K562 (cell line): ENCODE measurements around the gene ZBED2. TPM values are rescaled to one million over a fixed set of nuclear protein-coding genes. Genes with fewer than 3 reads are reported as not detected.

Source experiments
- ATAC-seq: fragments of 200-7000 bp; cut with Tn5 transposase; 3 replicates; pipeline ENCODE4 v1.9.1; 2020; ENCODE audit warnings: moderate library complexity
- BruUV-seq: library from RNA; stranded (reverse); fragments of 400-500 nt; replicated peaks from 2 replicates; lab custom pipeline; 2021; lab: Mats Ljungman, UMichigan
- CTCF ChIA-PET: fragments of 300-600 bp; formaldehyde crosslinking; extraction: SDS; loops from one replicate; lab custom pipeline; 2021; ENCODE audit warnings: low intra/inter-chr PET ratio; lab: Yijun Ruan, JAX
- POLR2A ChIA-PET: fragments of 300-600, 350-650 bp; sonication (Branson Sonifier 250); formaldehyde crosslinking; extraction: SDS; loops from one replicate; lab custom pipeline; 2021; ENCODE audit warnings: antibody characterized with exemption, inconsistent platforms; lab: Yijun Ruan, JAX
- DNase-seq, 4 experiments: peaks; one replicate each; pipeline versions ENCODE4 v3.0.0 to v3.0.0-alpha.2; 2011 to 2018; ENCODE audit warnings: low spot score in 3 of 4, mixed read lengths in 3 of 4; ENCODE audit errors: extremely low read depth in 1 of 4
- FAIRE-seq: peaks from 2 replicates; lab custom pipeline; 2011; peaks lifted over from hg19 to GRCh38; lab: Jason Lieb, UNC
- H2AFZ ChIP-seq: 2 replicates; pipeline ENCODE4 v1.6.0; 2011; ENCODE audit warnings: low read depth, low read length, control low read depth, inconsistent platforms
- H3K27ac ChIP-seq: fragments of 200-600 bp; 3 replicates; pipeline ENCODE4 v1.8.0; 2011; ENCODE audit warnings: low read depth, mild to moderate bottlenecking, control low read depth, inconsistent platforms, low read length, moderate library complexity, mixed read lengths; ENCODE audit errors: extremely low read depth
- H3K27me3 ChIP-seq, 2 experiments: fragments of 300-600 bp in 1 of 2; 2 replicates in 1 of 2; 3 replicates in 1 of 2; pipeline versions ENCODE4 v1.6.0 to v1.8.0; 2011; ENCODE audit warnings: inconsistent platforms in 2 of 2, low read length in 2 of 2, mild to moderate bottlenecking in 1 of 2, mixed read lengths in 1 of 2, moderate library complexity in 1 of 2; ENCODE audit not compliant: control insufficient read depth in 2 of 2, insufficient read depth in 2 of 2
- H3K36me3 ChIP-seq: fragments of 300-600 bp; 3 replicates; pipeline ENCODE4 v1.8.0; 2011; ENCODE audit warnings: mild to moderate bottlenecking, low read length, inconsistent platforms; ENCODE audit not compliant: control insufficient read depth, insufficient read depth
- H3K4me1 ChIP-seq, 2 experiments: fragments of 200-600 bp in 1 of 2; replicated peaks in 1 of 2; 2 replicates in 1 of 2; 3 replicates in 1 of 2; pipeline versions ENCODE4 v1.5.1 to v1.8.0; 2011; ENCODE audit warnings: inconsistent platforms in 2 of 2, low read length in 2 of 2, mild to moderate bottlenecking in 1 of 2, mixed read lengths in 1 of 2, moderate library complexity in 1 of 2; ENCODE audit not compliant: control insufficient read depth in 2 of 2, insufficient read depth in 2 of 2
- H3K4me2 ChIP-seq: 2 replicates; pipeline ENCODE4 v1.6.1; 2011; ENCODE audit warnings: low read length, control low read depth, inconsistent platforms, mixed read lengths; ENCODE audit not compliant: insufficient read depth
- H3K4me3 ChIP-seq: fragments of 200-600 bp; sonication (generic), shearing (Covaris generic); 2 replicates; pipeline ENCODE4 v1.5.1; 2016; ENCODE audit warnings: control low read depth, inconsistent platforms
- H3K79me2 ChIP-seq: fragments of 200-600 bp; 3 replicates; pipeline ENCODE4 v1.8.0; 2011; ENCODE audit warnings: low read length, inconsistent platforms; ENCODE audit not compliant: control insufficient read depth, insufficient read depth
- H3K9ac ChIP-seq, 2 experiments: 2 replicates each; pipeline versions ENCODE4 v1.6.0 to v1.6.1; 2011; ENCODE audit warnings: low read depth in 2 of 2, low read length in 2 of 2, control low read depth in 1 of 2, inconsistent platforms in 1 of 2, mild to moderate bottlenecking in 1 of 2, mixed read lengths in 1 of 2; ENCODE audit not compliant: insufficient read depth in 1 of 2
- H3K9me1 ChIP-seq: one replicate; pipeline ENCODE4 v1.6.0; 2011; ENCODE audit warnings: inconsistent platforms, mild to moderate bottlenecking, low read length, moderate library complexity; ENCODE audit not compliant: control insufficient read depth, insufficient read depth
- H3K9me3 ChIP-seq: replicated peaks from 2 replicates; pipeline ENCODE4 v1.5.1; 2011; ENCODE audit warnings: low read depth, low read length, inconsistent platforms; ENCODE audit not compliant: control insufficient read depth, insufficient read depth
- H4K20me1 ChIP-seq: replicated peaks from 2 replicates; pipeline ENCODE4 v1.6.1; 2011; ENCODE audit warnings: low read length, inconsistent platforms, mixed read lengths; ENCODE audit not compliant: control insufficient read depth, insufficient read depth
- BCL6 ChIP-seq: fragments of 250-450 bp; sonication (Bioruptor Pico); IDR thresholded peaks from 2 replicates; pipeline ENCODE4 v1.4.0; 2020
- CC2D1A ChIP-seq: fragments of 450-650 bp; IDR thresholded peaks from 2 replicates; pipeline ENCODE4 v1.6.1; 2017; ENCODE audit warnings: mild to moderate bottlenecking
- CHD7 ChIP-seq: fragments of 200-600 bp; sonication (generic); IDR thresholded peaks from one replicate; pipeline ENCODE4 v1.6.1; 2012; ENCODE audit warnings: mild to moderate bottlenecking, low read depth, low read length, inconsistent platforms
- ELK1 ChIP-seq: sonication (generic); formaldehyde crosslinking; IDR thresholded peaks from 2 replicates; pipeline ENCODE4 v1.8.1; 2022; ENCODE audit warnings: missing genetic modification reagents
- ETS2 ChIP-seq: IDR thresholded peaks from 2 replicates; pipeline ENCODE4 v1.6.1; 2016; ENCODE audit warnings: borderline replicate concordance, missing genetic modification characterization, mild to moderate bottlenecking, moderate library complexity, missing compliant biosample characterization; ENCODE audit not compliant: poor library complexity, severe bottlenecking
- FOXA1 ChIP-seq: fragments of 450-650 bp; IDR thresholded peaks from 2 replicates; pipeline ENCODE4 v1.6.1; 2016; ENCODE audit warnings: mild to moderate bottlenecking, borderline replicate concordance
- HOXB6 ChIP-seq: fragments of 250-450 bp; sonication (Bioruptor Pico); IDR thresholded peaks from 2 replicates; pipeline ENCODE4 v1.5.1; 2022; ENCODE audit warnings: mild to moderate bottlenecking, borderline replicate concordance
- RBM14 ChIP-seq: fragments of 200-400 bp; formaldehyde crosslinking; IDR thresholded peaks from 2 replicates; pipeline ENCODE4 v1.6.1; 2018; ENCODE audit warnings: low read depth, mild to moderate bottlenecking, low read length, moderate library complexity, borderline replicate concordance; ENCODE audit not compliant: insufficient read depth
- SIN3A ChIP-seq, 2 experiments: fragments of 150-350 bp in 1 of 2; IDR thresholded peaks; 2 replicates each; pipeline ENCODE4 v1.6.1; 2011 to 2016; ENCODE audit warnings: borderline replicate concordance in 2 of 2, low read depth in 2 of 2, low read length in 2 of 2, mild to moderate bottlenecking in 2 of 2, moderate library complexity in 2 of 2; ENCODE audit not compliant: control insufficient read depth in 1 of 2
- ZKSCAN1 ChIP-seq: fragments of 150-350 bp; IDR thresholded peaks from 2 replicates; pipeline ENCODE4 v1.6.1; 2016; ENCODE audit warnings: low read depth, low read length
- ZNF589 ChIP-seq: fragments of 200-800 bp; sonication (Bioruptor generic); IDR thresholded peaks from 2 replicates; pipeline ENCODE4 v1.6.1; 2016; ENCODE audit warnings: low read depth, missing genetic modification characterization, missing compliant biosample characterization
- WGBS: fragments of 100-300 bp; shearing (Covaris generic); methylation state at CpG from one replicate; pipeline ENCODE4 v1.1.6; 2016; ENCODE audit warnings: low coverage, mixed read lengths; ENCODE audit not compliant: insufficient coverage; ENCODE audit errors: missing lambda C conversion rate; 5-methylcytosine and 5-hydroxymethylcytosine counted together
- in situ Hi-C: fragments of 300-500 bp; cut with MboI; formaldehyde crosslinking; loops from 4 replicates; pipeline ENCODE4 v1.15.0; 2018; ENCODE audit warnings: inconsistent platforms, mixed read lengths
- intact Hi-C: fragments of 100-400 bp; cut with micrococcal nuclease; formaldehyde crosslinking; loops from 2 replicates; pipeline ENCODE4 v1.14.2; 2022
- polyA plus RNA-seq, 8 experiments: library from polyadenylated mRNA; depleted of rRNA in 4 of 8; stranded (reverse) in 5 of 8; unstranded in 3 of 8; fragments of >200 nt; fragmentation: Nextera tagmentation in 2 of 8; fragmentation: Illumina TruSeq in 1 of 8; extraction: Ambion mirVana in 2 of 8; extraction: Trizol in 1 of 8; gene quantifications; 2 replicates each; pipeline versions ENCODE4 v1.2.1 to v1.2.3, GENCODE V29; 2011 to 2014; ENCODE audit warnings: inconsistent platforms in 1 of 8, missing spikeins in 1 of 8
- total RNA-seq, 7 experiments: library from RNA; depleted of rRNA in 6 of 7; stranded (reverse); fragments of >200 nt in 6 of 7; fragmentation: Illumina TruSeq in 2 of 7; extraction: Trizol in 2 of 7; gene quantifications; 2 replicates each; pipeline versions ENCODE4 v1.2.1 to v1.2.3, GENCODE V29; 2011 to 2021; ENCODE audit warnings: low replicate concordance in 1 of 7

The ZBED2 gene
- total and polyA plus RNA-seq, 9 of the 15 experiments (the other 6 are each of a cell fraction or from before 2014, with no cell fraction given) = 0.11 TPM; not detected in 8

GRCh38 chr3:111598552-111598951, 3.4 kb upstream of the ZBED2 start:
- no peak overlapping the region for H3K27ac ChIP-seq
- H3K9ac ChIP-seq = no peak overlapping the region
- WGBS = 3% methylated on average over 2 of the region's 2 CpGs
- H3K4me3 ChIP-seq = no peak overlapping the region
- in situ Hi-C loops = no loop called here
- no peak for ATAC-seq
- CTCF ChIA-PET = no interaction called here
- H3K9me3 ChIP-seq = no peaks in the 10 kb centered on the region
- no peaks in the 10 kb centered on the region for H3K9me1 ChIP-seq
- H3K4me1 ChIP-seq = no peaks in the 10 kb centered on the region
- POLR2A ChIA-PET = no interaction called here
- no peaks in the 10 kb centered on the region for H3K79me2 ChIP-seq
- no peak for DNase-seq
- no peaks in the 10 kb centered on the region for H3K27me3 ChIP-seq
- BruUV-seq = no TSS peak
- H3K36me3 ChIP-seq = no peaks in the 10 kb centered on the region
- no peak for FAIRE-seq
- H3K4me2 ChIP-seq = no peak overlapping the region
- H2AFZ ChIP-seq = no peak overlapping the region
- no peaks in the 10 kb centered on the region for H4K20me1 ChIP-seq
- intact Hi-C loops = no loop called here
- no peak for TF ChIP-seq ZKSCAN1
- no peak for TF ChIP-seq CHD7
- TF ChIP-seq CC2D1A = no peak
- no peak for TF ChIP-seq SIN3A (IDR thresholded peaks at IDR 0.05; ENCODE audit: borderline replicate concordance in 2 of 2, control insufficient read depth in 1 of 2, low read depth in 2 of 2, low read length in 2 of 2)
- no peak for TF ChIP-seq BCL6 (CRISPR knock-in tag)
- TF ChIP-seq HOXB6 (CRISPR knock-in tag) = no peak
- TF ChIP-seq ELK1 = no peak
- no peak for TF ChIP-seq ZNF589 (CRISPR knock-in tag)
- TF ChIP-seq ETS2 = no peak
- no peak for TF ChIP-seq FOXA1
- no peak for TF ChIP-seq RBM14
